K562 (cell line): ENCODE results near the gene TRANK1. TPM values are rescaled to one million over a fixed set of nuclear protein-coding genes. Genes with fewer than 3 reads are reported as not detected.
A peak's percentile ranks its signal among the peaks of the same experiment; 100 is the strongest.

Experiments
- BRD4 ChIP-seq: fragments of 200-600 bp; sonication (generic); IDR thresholded peaks from 2 replicates; pipeline ENCODE4 v1.6.1; 2017; ENCODE audit warnings: inconsistent platforms
- CBX3 ChIP-seq, 2 experiments: IDR thresholded peaks; 1 replicate in 1 of 2; 2 replicates in 1 of 2; pipeline ENCODE4 v1.6.1; 2012; ENCODE audit warnings: inconsistent platforms in 2 of 2, low read length in 2 of 2, borderline replicate concordance in 1 of 2, control low read depth in 1 of 2
- CEBPB ChIP-seq: fragments of 450-650 bp; IDR thresholded peaks from 2 replicates; pipeline ENCODE4 v1.6.1; 2016; ENCODE audit warnings: missing genetic modification characterization, missing compliant biosample characterization
- ELF1 ChIP-seq: fragments of 200-800 bp; sonication (Bioruptor generic); IDR thresholded peaks from 2 replicates; pipeline ENCODE4 v1.6.1; 2016; ENCODE audit warnings: missing genetic modification characterization, missing compliant biosample characterization
- EP300 ChIP-seq: IDR thresholded peaks from 2 replicates; pipeline ENCODE4 v1.6.1; 2012; ENCODE audit warnings: low read length, improper control_type of control experiment
- HDGF ChIP-seq: fragments of 450-650 bp; IDR thresholded peaks from 2 replicates; pipeline ENCODE4 v1.6.1; 2016
- KAT7 ChIP-seq: sonication (generic); formaldehyde crosslinking; IDR thresholded peaks from 2 replicates; pipeline ENCODE4 v1.8.0; 2022; ENCODE audit warnings: missing genetic modification reagents, mild to moderate bottlenecking, borderline replicate concordance
- KLF16 ChIP-seq: IDR thresholded peaks from 2 replicates; pipeline ENCODE4 v1.6.1; 2016; ENCODE audit warnings: antibody characterized with exemption
- LEF1 ChIP-seq: fragments of 450-650 bp; IDR thresholded peaks from 2 replicates; pipeline ENCODE4 v1.6.1; 2016; ENCODE audit warnings: mild to moderate bottlenecking
- NFXL1 ChIP-seq: fragments of 450-650 bp; formaldehyde crosslinking; IDR thresholded peaks from 2 replicates; pipeline ENCODE4 v1.4.0; 2021; ENCODE audit warnings: mild to moderate bottlenecking
- PHF8 ChIP-seq: fragments of 200-600 bp; sonication (generic); IDR thresholded peaks from 2 replicates; pipeline ENCODE4 v1.6.1; 2012; ENCODE audit warnings: mixed run types, mild to moderate bottlenecking, inconsistent platforms, low read length, moderate library complexity, borderline replicate concordance
- POLR2A ChIP-seq: fragments of 450-650 bp; conservative IDR thresholded peaks from 2 replicates; pipeline ENCODE4 v1.6.1; 2016
- POLR2B ChIP-seq: fragments of 450-650 bp; IDR thresholded peaks from 2 replicates; pipeline ENCODE4 v1.6.1; 2018; ENCODE audit warnings: low read depth; ENCODE audit not compliant: partially characterized antibody
- RHOXF2B ChIP-seq: fragments of 250-450 bp; sonication (Bioruptor Pico); conservative IDR thresholded peaks from 2 replicates; pipeline ENCODE4 v1.5.1; 2021
- SPI1 ChIP-seq: IDR thresholded peaks from 2 replicates; pipeline ENCODE4 v1.6.1; 2011; ENCODE audit warnings: low read depth, low read length, control low read depth, borderline replicate concordance
- TBL1XR1 ChIP-seq, 2 experiments: IDR thresholded peaks; 2 replicates each; pipeline ENCODE4 v1.6.1; 2012; ENCODE audit warnings: improper control_type of control experiment in 2 of 2, low read length in 2 of 2, mild to moderate bottlenecking in 1 of 2
- WHSC1 ChIP-seq: IDR thresholded peaks from one replicate; pipeline ENCODE4 v1.6.1; 2012; ENCODE audit warnings: low read length, control low read depth, inconsistent platforms
- ZBTB8A ChIP-seq: fragments of 450-650 bp; IDR thresholded peaks from 2 replicates; pipeline ENCODE4 v1.6.1; 2018; ENCODE audit warnings: mild to moderate bottlenecking, moderate library complexity; ENCODE audit not compliant: partially characterized antibody
- ZNF165 ChIP-seq: fragments of 250-450 bp; sonication (Bioruptor Pico); IDR thresholded peaks from 2 replicates; pipeline ENCODE4 v1.4.0; 2020; ENCODE audit warnings: borderline replicate concordance
- ZNF431 ChIP-seq: sonication (generic); formaldehyde crosslinking; IDR thresholded peaks from 2 replicates; pipeline ENCODE4 v1.8.0; 2022; ENCODE audit warnings: mild to moderate bottlenecking, missing genetic modification reagents
- ZNF445 ChIP-seq: fragments of 250-450 bp; sonication (Bioruptor Pico); IDR thresholded peaks from 2 replicates; pipeline ENCODE4 v1.4.0; 2020; ENCODE audit warnings: low read depth, mild to moderate bottlenecking, moderate library complexity
- ZNF695 ChIP-seq: fragments of 450-650 bp; formaldehyde crosslinking; IDR thresholded peaks from 2 replicates; pipeline ENCODE4 v1.4.0; 2020; ENCODE audit warnings: mild to moderate bottlenecking, moderate library complexity
- ZNF778 ChIP-seq: fragments of 450-650 bp; formaldehyde crosslinking; IDR thresholded peaks from 2 replicates; pipeline ENCODE4 v1.4.0; 2020; ENCODE audit warnings: mild to moderate bottlenecking, moderate library complexity
- ZNF830 ChIP-seq: fragments of 250-450 bp; sonication (Bioruptor Pico); IDR thresholded peaks from 2 replicates; pipeline ENCODE4 v1.5.0; 2021; ENCODE audit warnings: mild to moderate bottlenecking
- polyA plus RNA-seq, 8 experiments: library from polyadenylated mRNA; depleted of rRNA in 4 of 8; stranded (reverse) in 5 of 8; unstranded in 3 of 8; fragments of >200 nt; fragmentation: Nextera tagmentation in 2 of 8; fragmentation: Illumina TruSeq in 1 of 8; extraction: Ambion mirVana in 2 of 8; extraction: Trizol in 1 of 8; gene quantifications; 2 replicates each; pipeline versions ENCODE4 v1.2.1 to v1.2.3, GENCODE V29; 2011 to 2014; ENCODE audit warnings: inconsistent platforms in 1 of 8, missing spikeins in 1 of 8
- total RNA-seq, 7 experiments: library from RNA; depleted of rRNA in 6 of 7; stranded (reverse); fragments of >200 nt in 6 of 7; fragmentation: Illumina TruSeq in 2 of 7; extraction: Trizol in 2 of 7; gene quantifications; 2 replicates each; pipeline versions ENCODE4 v1.2.1 to v1.2.3, GENCODE V29; 2011 to 2021; ENCODE audit warnings: low replicate concordance in 1 of 7
- TF ChIP-seq, protein P1 (sequence below): fragments of 450-650 bp; IDR thresholded peaks from 2 replicates; pipeline ENCODE4 v1.6.1; 2018; ENCODE audit not compliant: partially characterized antibody
- TF ChIP-seq, protein P2 (sequence below), 3 experiments: fragments of 200-800 bp in 1 of 3; sonication (Bioruptor generic) in 1 of 3; sonication (generic) in 1 of 3; formaldehyde crosslinking in 1 of 3; IDR thresholded peaks; 2 replicates each; pipeline versions ENCODE4 v1.6.1 to v1.8.0; 2016 to 2022; ENCODE audit warnings: mild to moderate bottlenecking in 2 of 3, missing compliant biosample characterization in 2 of 3, missing genetic modification characterization in 2 of 3, missing genetic modification reagents in 1 of 3

Gene TRANK1
- total and polyA plus RNA-seq, 9 of the 15 experiments (the other 6 are each of a cell fraction or from before 2014, with no cell fraction given), result 0.41 to 5.3 (median 2.1) TPM

DNA sequence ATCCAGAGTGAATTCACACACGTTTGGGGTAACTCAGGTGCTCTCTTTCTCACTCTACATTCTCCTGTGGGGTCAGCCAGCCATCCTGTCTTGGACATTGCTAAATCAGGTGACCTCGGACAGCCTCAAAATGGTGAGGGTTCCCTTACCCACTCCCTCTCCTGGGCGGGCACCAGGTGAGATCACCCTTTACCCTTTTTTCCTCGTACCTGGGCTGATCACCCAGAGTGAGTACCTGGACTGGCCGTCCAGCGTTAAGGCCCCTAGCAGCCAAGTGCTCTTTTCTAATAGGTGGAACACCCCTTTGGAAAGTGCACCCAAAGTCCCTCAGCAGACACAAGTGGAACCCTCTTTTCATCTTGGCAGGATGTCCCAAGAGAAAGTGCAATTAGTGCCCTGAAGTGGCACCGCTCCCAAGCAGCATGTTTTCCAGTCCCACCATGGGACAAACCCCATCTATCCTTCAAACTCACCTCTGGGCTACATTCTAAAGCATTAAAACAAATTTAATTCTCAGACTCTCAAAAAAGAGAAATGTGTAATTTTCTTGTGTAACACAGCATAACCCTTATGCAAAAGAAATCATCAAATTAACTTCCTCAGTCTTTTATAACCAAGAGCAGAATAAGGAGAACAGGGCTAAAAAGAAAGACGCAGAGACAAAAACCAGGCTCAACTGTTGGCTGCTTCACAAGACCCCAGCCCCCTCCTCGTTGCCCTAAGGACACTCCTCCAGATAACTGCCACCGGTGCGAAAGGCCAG lies 20.7 kb downstream of the TRANK1 start (continued):
- TF ChIP-seq, protein P1, sequence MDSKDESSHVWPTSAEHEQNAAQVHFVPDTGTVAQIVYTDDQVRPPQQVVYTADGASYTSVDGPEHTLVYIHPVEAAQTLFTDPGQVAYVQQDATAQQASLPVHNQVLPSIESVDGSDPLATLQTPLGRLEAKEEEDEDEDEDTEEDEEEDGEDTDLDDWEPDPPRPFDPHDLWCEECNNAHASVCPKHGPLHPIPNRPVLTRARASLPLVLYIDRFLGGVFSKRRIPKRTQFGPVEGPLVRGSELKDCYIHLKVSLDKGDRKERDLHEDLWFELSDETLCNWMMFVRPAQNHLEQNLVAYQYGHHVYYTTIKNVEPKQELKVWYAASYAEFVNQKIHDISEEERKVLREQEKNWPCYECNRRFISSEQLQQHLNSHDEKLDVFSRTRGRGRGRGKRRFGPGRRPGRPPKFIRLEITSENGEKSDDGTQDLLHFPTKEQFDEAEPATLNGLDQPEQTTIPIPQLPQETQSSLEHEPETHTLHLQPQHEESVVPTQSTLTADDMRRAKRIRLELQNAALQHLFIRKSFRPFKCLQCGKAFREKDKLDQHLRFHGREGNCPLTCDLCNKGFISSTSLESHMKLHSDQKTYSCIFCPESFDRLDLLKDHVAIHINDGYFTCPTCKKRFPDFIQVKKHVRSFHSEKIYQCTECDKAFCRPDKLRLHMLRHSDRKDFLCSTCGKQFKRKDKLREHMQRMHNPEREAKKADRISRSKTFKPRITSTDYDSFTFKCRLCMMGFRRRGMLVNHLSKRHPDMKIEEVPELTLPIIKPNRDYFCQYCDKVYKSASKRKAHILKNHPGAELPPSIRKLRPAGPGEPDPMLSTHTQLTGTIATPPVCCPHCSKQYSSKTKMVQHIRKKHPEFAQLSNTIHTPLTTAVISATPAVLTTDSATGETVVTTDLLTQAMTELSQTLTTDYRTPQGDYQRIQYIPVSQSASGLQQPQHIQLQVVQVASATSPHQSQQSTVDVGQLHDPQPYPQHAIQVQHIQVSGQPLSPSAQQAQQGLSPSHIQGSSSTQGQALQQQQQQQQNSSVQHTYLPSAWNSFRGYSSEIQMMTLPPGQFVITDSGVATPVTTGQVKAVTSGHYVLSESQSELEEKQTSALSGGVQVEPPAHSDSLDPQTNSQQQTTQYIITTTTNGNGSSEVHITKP, result peak; percentile 10
- TF ChIP-seq, protein P2, sequence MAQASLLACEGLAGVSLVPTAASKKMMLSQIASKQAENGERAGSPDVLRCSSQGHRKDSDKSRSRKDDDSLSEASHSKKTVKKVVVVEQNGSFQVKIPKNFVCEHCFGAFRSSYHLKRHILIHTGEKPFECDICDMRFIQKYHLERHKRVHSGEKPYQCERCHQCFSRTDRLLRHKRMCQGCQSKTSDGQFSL (CRISPR knock-in tag; IDR thresholded peaks at IDR 0.05), result peak; percentile 50; the same call in 1 of the 2 replicates
- TF ChIP-seq, protein P2 (tag; IDR thresholded peaks at IDR 0.05), result no peak
- no peak for TF ChIP-seq POLR2A
- no peak for TF ChIP-seq ZNF695 (CRISPR knock-in tag)
- no peak for TF ChIP-seq ZNF830 (CRISPR knock-in tag)
- TF ChIP-seq TBL1XR1 (IDR thresholded peaks at IDR 0.05; ENCODE audit: low read length in 2 of 2), result 0 out of 4 replicates have a peak, but pooled peaks of 1 of the 2 experiments have one; percentile 3
- TF ChIP-seq EP300, result peak; percentile 14; the same call in 1 of the 2 replicates
- 0 out of 2 replicates have a peak, but pooled peaks have one; percentile 3 for TF ChIP-seq BRD4
- no peak for TF ChIP-seq NFXL1
- peak; percentile 58 for TF ChIP-seq WHSC1
- 0 out of 2 replicates have a peak, but pooled peaks have one; percentile 23 for TF ChIP-seq ZNF445 (CRISPR knock-in tag)
- TF ChIP-seq KAT7 (CRISPR knock-in tag), result no peak
- no peak for TF ChIP-seq KLF16
- TF ChIP-seq ELF1 (tag), result 0 out of 2 replicates have a peak, but pooled peaks have one; percentile 10
- TF ChIP-seq SPI1, result no peak
- TF ChIP-seq ZNF778, result no peak
- TF ChIP-seq RHOXF2B (CRISPR knock-in tag), result 0 out of 2 replicates have a peak, but pooled peaks have one; percentile 59
- no peak for TF ChIP-seq LEF1
- TF ChIP-seq HDGF, result no peak
- no peak for TF ChIP-seq CEBPB (tag)
- peak; percentile 2; the same call in 1 of the 2 replicates for TF ChIP-seq PHF8
- TF ChIP-seq ZNF165 (CRISPR knock-in tag), result no peak
- no peak for TF ChIP-seq POLR2B
- TF ChIP-seq CBX3 (IDR thresholded peaks at IDR 0.05; ENCODE audit: borderline replicate concordance in 1 of 2, low read length in 2 of 2), result no peak
- TF ChIP-seq ZBTB8A, result no peak
- TF ChIP-seq ZNF431 (CRISPR knock-in tag), result 0 out of 2 replicates have a peak, but pooled peaks have one; percentile 33
